ENCODE data around the gene WNT5B. TPM values are rescaled to one million over a fixed set of nuclear protein-coding genes. Genes with fewer than 3 reads are reported as not detected.

WNT5B gene
- total and polyA plus RNA-seq, 9 of the 15 experiments (the other 6 are each of a cell fraction or from before 2014, with no cell fraction given) = 0.42 to 16.8 (median 5.4) TPM

DNA sequence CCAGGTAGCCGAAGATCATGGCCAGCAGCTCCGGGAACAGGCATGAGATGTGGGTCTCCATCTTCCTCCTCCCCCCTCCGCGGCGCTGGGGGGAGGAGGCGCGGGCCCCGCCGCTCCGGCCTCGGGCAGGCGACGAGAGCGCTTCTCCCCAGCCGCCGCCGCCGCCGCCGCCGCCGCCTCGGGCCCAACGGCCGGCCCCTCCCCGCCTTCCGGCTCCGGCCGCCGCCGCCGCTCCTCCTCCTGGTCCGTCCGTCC, 35.1 kb upstream of the WNT5B start (continued):
- TF ChIP-seq SMAD4 (CRISPR knock-in tag; conservative IDR thresholded peaks at IDR 0.05) (peak; percentile 75; the same call in 1 of the 2 replicates), SRSF9 (IDR thresholded peaks at IDR 0.05; ENCODE audit: borderline replicate concordance, low read depth, low read length) (no peak), ZNF3 (CRISPR knock-in tag; IDR thresholded peaks at IDR 0.05) (no peak), NFATC3 (IDR thresholded peaks at IDR 0.05) (no peak), SLC30A9 (CRISPR knock-in tag; IDR thresholded peaks at IDR 0.05) (no peak), CHD4 (IDR thresholded peaks at IDR 0.05; ENCODE audit: insufficient read depth, insufficient replicate concordance, low read depth, low read length, poor library complexity, severe bottlenecking) (no peak), RB1 (IDR thresholded peaks at IDR 0.05; ENCODE audit: low read depth) (0 out of 2 replicates have a peak, but pooled peaks have one; percentile 38), JUN (IDR thresholded peaks at IDR 0.05; ENCODE audit: borderline replicate concordance, low read depth, low read length) (no peak), JUN (CRISPR knock-in tag; IDR thresholded peaks at IDR 0.05; ENCODE audit: borderline replicate concordance) (no peak), LARP7 (IDR thresholded peaks at IDR 0.05) (no peak), RFX7 (CRISPR knock-in tag; IDR thresholded peaks at IDR 0.05) (no peak), ILF3 (IDR thresholded peaks at IDR 0.05; ENCODE audit: borderline replicate concordance) (no peak), BCOR (IDR thresholded peaks at IDR 0.05) (no peak), NONO (IDR thresholded peaks at IDR 0.05; ENCODE audit: low read depth in 2 of 2, low read length in 1 of 2) (peak in 1 of 2 experiments; percentile 40; a peak in 1 of 4 replicates)
- TF ChIP-seq, protein P1, sequence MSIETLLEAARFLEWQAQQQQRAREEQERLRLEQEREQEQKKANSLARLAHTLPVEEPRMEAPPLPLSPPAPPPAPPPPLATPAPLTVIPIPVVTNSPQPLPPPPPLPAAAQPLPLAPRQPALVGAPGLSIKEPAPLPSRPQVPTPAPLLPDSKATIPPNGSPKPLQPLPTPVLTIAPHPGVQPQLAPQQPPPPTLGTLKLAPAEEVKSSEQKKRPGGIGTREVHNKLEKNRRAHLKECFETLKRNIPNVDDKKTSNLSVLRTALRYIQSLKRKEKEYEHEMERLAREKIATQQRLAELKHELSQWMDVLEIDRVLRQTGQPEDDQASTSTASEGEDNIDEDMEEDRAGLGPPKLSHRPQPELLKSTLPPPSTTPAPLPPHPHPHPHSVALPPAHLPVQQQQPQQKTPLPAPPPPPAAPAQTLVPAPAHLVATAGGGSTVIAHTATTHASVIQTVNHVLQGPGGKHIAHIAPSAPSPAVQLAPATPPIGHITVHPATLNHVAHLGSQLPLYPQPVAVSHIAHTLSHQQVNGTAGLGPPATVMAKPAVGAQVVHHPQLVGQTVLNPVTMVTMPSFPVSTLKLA (conservative IDR thresholded peaks at IDR 0.05) = no peak
- TF ChIP-seq, protein P2, sequence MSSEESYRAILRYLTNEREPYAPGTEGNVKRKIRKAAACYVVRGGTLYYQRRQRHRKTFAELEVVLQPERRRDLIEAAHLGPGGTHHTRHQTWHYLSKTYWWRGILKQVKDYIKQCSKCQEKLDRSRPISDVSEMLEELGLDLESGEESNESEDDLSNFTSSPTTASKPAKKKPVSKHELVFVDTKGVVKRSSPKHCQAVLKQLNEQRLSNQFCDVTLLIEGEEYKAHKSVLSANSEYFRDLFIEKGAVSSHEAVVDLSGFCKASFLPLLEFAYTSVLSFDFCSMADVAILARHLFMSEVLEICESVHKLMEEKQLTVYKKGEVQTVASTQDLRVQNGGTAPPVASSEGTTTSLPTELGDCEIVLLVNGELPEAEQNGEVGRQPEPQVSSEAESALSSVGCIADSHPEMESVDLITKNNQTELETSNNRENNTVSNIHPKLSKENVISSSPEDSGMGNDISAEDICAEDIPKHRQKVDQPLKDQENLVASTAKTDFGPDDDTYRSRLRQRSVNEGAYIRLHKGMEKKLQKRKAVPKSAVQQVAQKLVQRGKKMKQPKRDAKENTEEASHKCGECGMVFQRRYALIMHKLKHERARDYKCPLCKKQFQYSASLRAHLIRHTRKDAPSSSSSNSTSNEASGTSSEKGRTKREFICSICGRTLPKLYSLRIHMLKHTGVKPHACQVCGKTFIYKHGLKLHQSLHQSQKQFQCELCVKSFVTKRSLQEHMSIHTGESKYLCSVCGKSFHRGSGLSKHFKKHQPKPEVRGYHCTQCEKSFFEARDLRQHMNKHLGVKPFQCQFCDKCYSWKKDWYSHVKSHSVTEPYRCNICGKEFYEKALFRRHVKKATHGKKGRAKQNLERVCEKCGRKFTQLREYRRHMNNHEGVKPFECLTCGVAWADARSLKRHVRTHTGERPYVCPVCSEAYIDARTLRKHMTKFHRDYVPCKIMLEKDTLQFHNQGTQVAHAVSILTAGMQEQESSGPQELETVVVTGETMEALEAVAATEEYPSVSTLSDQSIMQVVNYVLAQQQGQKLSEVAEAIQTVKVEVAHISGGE (CRISPR knock-in tag; IDR thresholded peaks at IDR 0.05) = peak in 1 of 3 experiments; percentile 80; a peak in 1 of 6 replicates
- TF ChIP-seq, protein P3, sequence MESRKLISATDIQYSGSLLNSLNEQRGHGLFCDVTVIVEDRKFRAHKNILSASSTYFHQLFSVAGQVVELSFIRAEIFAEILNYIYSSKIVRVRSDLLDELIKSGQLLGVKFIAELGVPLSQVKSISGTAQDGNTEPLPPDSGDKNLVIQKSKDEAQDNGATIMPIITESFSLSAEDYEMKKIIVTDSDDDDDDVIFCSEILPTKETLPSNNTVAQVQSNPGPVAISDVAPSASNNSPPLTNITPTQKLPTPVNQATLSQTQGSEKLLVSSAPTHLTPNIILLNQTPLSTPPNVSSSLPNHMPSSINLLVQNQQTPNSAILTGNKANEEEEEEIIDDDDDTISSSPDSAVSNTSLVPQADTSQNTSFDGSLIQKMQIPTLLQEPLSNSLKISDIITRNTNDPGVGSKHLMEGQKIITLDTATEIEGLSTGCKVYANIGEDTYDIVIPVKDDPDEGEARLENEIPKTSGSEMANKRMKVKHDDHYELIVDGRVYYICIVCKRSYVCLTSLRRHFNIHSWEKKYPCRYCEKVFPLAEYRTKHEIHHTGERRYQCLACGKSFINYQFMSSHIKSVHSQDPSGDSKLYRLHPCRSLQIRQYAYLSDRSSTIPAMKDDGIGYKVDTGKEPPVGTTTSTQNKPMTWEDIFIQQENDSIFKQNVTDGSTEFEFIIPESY (CRISPR knock-in tag; IDR thresholded peaks at IDR 0.05) = no peak
- TF ChIP-seq, protein P4, sequence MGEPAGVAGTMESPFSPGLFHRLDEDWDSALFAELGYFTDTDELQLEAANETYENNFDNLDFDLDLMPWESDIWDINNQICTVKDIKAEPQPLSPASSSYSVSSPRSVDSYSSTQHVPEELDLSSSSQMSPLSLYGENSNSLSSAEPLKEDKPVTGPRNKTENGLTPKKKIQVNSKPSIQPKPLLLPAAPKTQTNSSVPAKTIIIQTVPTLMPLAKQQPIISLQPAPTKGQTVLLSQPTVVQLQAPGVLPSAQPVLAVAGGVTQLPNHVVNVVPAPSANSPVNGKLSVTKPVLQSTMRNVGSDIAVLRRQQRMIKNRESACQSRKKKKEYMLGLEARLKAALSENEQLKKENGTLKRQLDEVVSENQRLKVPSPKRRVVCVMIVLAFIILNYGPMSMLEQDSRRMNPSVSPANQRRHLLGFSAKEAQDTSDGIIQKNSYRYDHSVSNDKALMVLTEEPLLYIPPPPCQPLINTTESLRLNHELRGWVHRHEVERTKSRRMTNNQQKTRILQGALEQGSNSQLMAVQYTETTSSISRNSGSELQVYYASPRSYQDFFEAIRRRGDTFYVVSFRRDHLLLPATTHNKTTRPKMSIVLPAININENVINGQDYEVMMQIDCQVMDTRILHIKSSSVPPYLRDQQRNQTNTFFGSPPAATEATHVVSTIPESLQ (CRISPR knock-in tag; IDR thresholded peaks at IDR 0.05) = no peak

All from K562 (cell line).